Astrocyte of the spinal cord (primary cell): ENCODE data around the gene MX1.
A peak's percentile ranks its signal among the peaks of the same experiment; 100 is the strongest.

Experiments used
- DNase-seq: peaks from one replicate; pipeline ENCODE4 v3.0.0; 2011; ENCODE audit warnings: low read depth, low spot score
- H3K4me3 ChIP-seq: 2 replicates; pipeline ENCODE4 v1.5.1; 2011; ENCODE audit warnings: low read depth, mild to moderate bottlenecking, low read length, moderate library complexity
- CTCF ChIP-seq: IDR thresholded peaks from 2 replicates; pipeline ENCODE4 v1.5.1; 2012; ENCODE audit warnings: low read depth, mild to moderate bottlenecking, low read length, inconsistent platforms
- in situ Hi-C: cut with HindIII; loops from 2 replicates; pipeline ENCODE4 v1.10.0; 2017; ENCODE audit warnings: low sequenced_read_pairs

The MX1 gene

GRCh38 chr21:41425588-41425953 is 468 bp upstream of the MX1 start:
- in situ Hi-C loops = no loop called here
- no peak for TF ChIP-seq CTCF
- DNase-seq = no peak
- peak overlapping the region; percentile 47 for H3K4me3 ChIP-seq

DNA sequence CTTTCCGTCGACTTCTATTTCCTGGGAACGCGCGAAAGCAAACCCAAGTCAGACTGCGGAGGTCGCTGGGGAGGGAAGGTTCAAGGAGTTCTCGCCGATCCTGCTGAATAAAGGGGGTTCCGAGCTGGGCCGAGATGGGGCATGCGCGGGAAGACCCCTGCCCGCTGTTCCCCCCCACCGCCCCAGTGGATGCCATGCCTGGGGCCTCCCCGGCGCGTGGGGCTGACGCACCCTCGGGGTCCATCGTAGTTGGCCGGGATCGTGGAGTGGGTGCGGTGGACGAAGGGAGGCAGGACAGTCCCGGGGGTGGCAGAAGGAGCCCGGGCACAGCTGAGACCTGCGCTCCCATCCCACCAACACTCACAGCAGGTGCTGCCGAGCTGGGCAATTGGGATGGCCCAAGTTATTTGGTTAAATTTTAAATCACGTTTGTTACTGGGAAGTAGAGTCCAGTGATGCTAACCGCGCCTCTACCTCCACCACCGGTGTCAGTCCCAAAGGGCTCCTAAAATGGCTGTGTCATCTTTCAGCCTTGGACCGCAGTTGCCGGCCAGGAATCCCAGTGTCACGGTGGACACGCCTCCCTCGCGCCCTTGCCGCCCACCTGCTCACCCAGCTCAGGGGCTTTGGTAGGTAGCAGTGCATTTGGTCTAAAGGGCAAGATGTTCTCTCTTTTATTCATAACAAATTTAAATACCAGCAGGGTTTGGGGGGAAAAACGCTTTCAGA is 801 bp downstream of the MX1 start:
- in situ Hi-C loops = no loop called here
- TF ChIP-seq CTCF = no peak
- no peak for DNase-seq
- H3K4me3 ChIP-seq = peak overlapping the region; percentile 47

GRCh38 chr21:41427556-41427955 is 1.5 kb downstream of the MX1 start:
- TF ChIP-seq CTCF = no peak

DNA sequence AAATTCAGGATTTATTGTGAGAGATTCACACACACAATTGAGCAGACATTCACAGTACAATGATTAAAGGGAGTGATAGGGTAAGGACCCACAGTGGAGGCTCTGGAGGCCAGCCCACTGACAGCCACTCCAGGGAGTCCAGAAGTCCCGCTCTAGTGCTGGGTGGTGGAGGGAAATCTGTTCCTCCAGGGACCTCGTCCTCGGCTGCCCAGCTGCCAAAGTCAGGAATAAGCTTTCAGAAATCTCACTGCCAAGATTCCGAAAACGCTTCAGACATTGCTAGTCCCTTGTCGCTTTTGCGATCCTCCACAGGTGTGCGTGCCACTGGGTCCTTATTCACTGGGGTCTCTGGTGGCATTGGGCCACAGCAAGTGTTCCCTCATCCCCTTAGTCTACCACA is 2.3 kb downstream of the MX1 start:
- no peak for DNase-seq
- in situ Hi-C loops = no loop called here
- H3K4me3 ChIP-seq = no peak overlapping the region
- TF ChIP-seq CTCF = no peak

More at GRCh38 chr21:41427556-41427955, 1.5 kb downstream of the MX1 start:
- in situ Hi-C loops = no loop called here
- H3K4me3 ChIP-seq = no peak overlapping the region
- DNase-seq = no peak

GRCh38 chr21:41428847-41429246 is 2.8 kb downstream of the MX1 start:
- no peak overlapping the region for H3K4me3 ChIP-seq
- DNase-seq = no peak
- TF ChIP-seq CTCF = no peak
- in situ Hi-C loops = no loop called here

GRCh38 chr21:41429305-41429704 is 3.3 kb downstream of the MX1 start:
- H3K4me3 ChIP-seq = no peak overlapping the region
- no peak for DNase-seq
- TF ChIP-seq CTCF = no peak
- in situ Hi-C loops = no loop called here
